K562 (cell line): Measurements from ENCODE around the gene PVALEF. TPM values are rescaled to one million over a fixed set of nuclear protein-coding genes. Genes with fewer than 3 reads are reported as not detected.

Experiments used
- ATAC-seq: fragments of 200-7000 bp; cut with Tn5 transposase; 3 replicates; pipeline ENCODE4 v1.9.1; 2020; ENCODE audit warnings: moderate library complexity
- BruUV-seq: library from RNA; stranded (reverse); fragments of 400-500 nt; replicated peaks from 2 replicates; lab custom pipeline; 2021; lab: Mats Ljungman, UMichigan
- CTCF ChIA-PET: fragments of 300-600 bp; formaldehyde crosslinking; extraction: SDS; loops from one replicate; lab custom pipeline; 2021; ENCODE audit warnings: low intra/inter-chr PET ratio; lab: Yijun Ruan, JAX
- POLR2A ChIA-PET: fragments of 300-600, 350-650 bp; sonication (Branson Sonifier 250); formaldehyde crosslinking; extraction: SDS; loops from one replicate; lab custom pipeline; 2021; ENCODE audit warnings: antibody characterized with exemption, inconsistent platforms; lab: Yijun Ruan, JAX
- DNase-seq, 4 experiments: peaks; one replicate each; pipeline versions ENCODE4 v3.0.0 to v3.0.0-alpha.2; 2011 to 2018; ENCODE audit warnings: low spot score in 3 of 4, mixed read lengths in 3 of 4; ENCODE audit errors: extremely low read depth in 1 of 4
- FAIRE-seq: peaks from 2 replicates; lab custom pipeline; 2011; peaks lifted over from hg19 to GRCh38; lab: Jason Lieb, UNC
- H2AFZ ChIP-seq: 2 replicates; pipeline ENCODE4 v1.6.0; 2011; ENCODE audit warnings: low read depth, low read length, control low read depth, inconsistent platforms
- H3K27ac ChIP-seq: fragments of 200-600 bp; 3 replicates; pipeline ENCODE4 v1.8.0; 2011; ENCODE audit warnings: low read depth, mild to moderate bottlenecking, control low read depth, inconsistent platforms, low read length, moderate library complexity, mixed read lengths; ENCODE audit errors: extremely low read depth
- H3K27me3 ChIP-seq, 2 experiments: fragments of 300-600 bp in 1 of 2; 2 replicates in 1 of 2; 3 replicates in 1 of 2; pipeline versions ENCODE4 v1.6.0 to v1.8.0; 2011; ENCODE audit warnings: inconsistent platforms in 2 of 2, low read length in 2 of 2, mild to moderate bottlenecking in 1 of 2, mixed read lengths in 1 of 2, moderate library complexity in 1 of 2; ENCODE audit not compliant: control insufficient read depth in 2 of 2, insufficient read depth in 2 of 2
- H3K36me3 ChIP-seq: fragments of 300-600 bp; 3 replicates; pipeline ENCODE4 v1.8.0; 2011; ENCODE audit warnings: mild to moderate bottlenecking, low read length, inconsistent platforms; ENCODE audit not compliant: control insufficient read depth, insufficient read depth
- H3K4me1 ChIP-seq, 2 experiments: fragments of 200-600 bp in 1 of 2; replicated peaks in 1 of 2; 2 replicates in 1 of 2; 3 replicates in 1 of 2; pipeline versions ENCODE4 v1.5.1 to v1.8.0; 2011; ENCODE audit warnings: inconsistent platforms in 2 of 2, low read length in 2 of 2, mild to moderate bottlenecking in 1 of 2, mixed read lengths in 1 of 2, moderate library complexity in 1 of 2; ENCODE audit not compliant: control insufficient read depth in 2 of 2, insufficient read depth in 2 of 2
- H3K4me2 ChIP-seq: 2 replicates; pipeline ENCODE4 v1.6.1; 2011; ENCODE audit warnings: low read length, control low read depth, inconsistent platforms, mixed read lengths; ENCODE audit not compliant: insufficient read depth
- H3K4me3 ChIP-seq: fragments of 200-600 bp; sonication (generic), shearing (Covaris generic); 2 replicates; pipeline ENCODE4 v1.5.1; 2016; ENCODE audit warnings: control low read depth, inconsistent platforms
- H3K79me2 ChIP-seq: fragments of 200-600 bp; 3 replicates; pipeline ENCODE4 v1.8.0; 2011; ENCODE audit warnings: low read length, inconsistent platforms; ENCODE audit not compliant: control insufficient read depth, insufficient read depth
- H3K9ac ChIP-seq, 2 experiments: 2 replicates each; pipeline versions ENCODE4 v1.6.0 to v1.6.1; 2011; ENCODE audit warnings: low read depth in 2 of 2, low read length in 2 of 2, control low read depth in 1 of 2, inconsistent platforms in 1 of 2, mild to moderate bottlenecking in 1 of 2, mixed read lengths in 1 of 2; ENCODE audit not compliant: insufficient read depth in 1 of 2
- H3K9me1 ChIP-seq: one replicate; pipeline ENCODE4 v1.6.0; 2011; ENCODE audit warnings: inconsistent platforms, mild to moderate bottlenecking, low read length, moderate library complexity; ENCODE audit not compliant: control insufficient read depth, insufficient read depth
- H3K9me3 ChIP-seq: replicated peaks from 2 replicates; pipeline ENCODE4 v1.5.1; 2011; ENCODE audit warnings: low read depth, low read length, inconsistent platforms; ENCODE audit not compliant: control insufficient read depth, insufficient read depth
- H4K20me1 ChIP-seq: replicated peaks from 2 replicates; pipeline ENCODE4 v1.6.1; 2011; ENCODE audit warnings: low read length, inconsistent platforms, mixed read lengths; ENCODE audit not compliant: control insufficient read depth, insufficient read depth
- ARHGAP35 ChIP-seq: fragments of 450-650 bp; IDR thresholded peaks from 2 replicates; pipeline ENCODE4 v1.6.1; 2018; ENCODE audit not compliant: partially characterized antibody
- FOXP1 ChIP-seq: sonication (generic); formaldehyde crosslinking; IDR thresholded peaks from 2 replicates; pipeline ENCODE4 v1.8.0; 2022; ENCODE audit warnings: mild to moderate bottlenecking, missing genetic modification reagents
- IRF9 ChIP-seq: fragments of 450-650 bp; IDR thresholded peaks from 2 replicates; pipeline ENCODE4 v1.6.1; 2016; ENCODE audit warnings: missing biosample characterization, missing genetic modification characterization
- MBD1 ChIP-seq: fragments of 250-450 bp; sonication (Bioruptor Pico); IDR thresholded peaks from 2 replicates; pipeline ENCODE4 v1.8.0; 2022; ENCODE audit warnings: inconsistent platforms
- MEF2A ChIP-seq: IDR thresholded peaks from 2 replicates; pipeline ENCODE4 v1.6.1; 2011; ENCODE audit warnings: low read depth, mild to moderate bottlenecking, low read length, moderate library complexity; ENCODE audit not compliant: control insufficient read depth
- POU5F1 ChIP-seq: fragments of 150-350 bp; IDR thresholded peaks from 2 replicates; pipeline ENCODE4 v1.6.1; 2014; ENCODE audit warnings: borderline replicate concordance, low read length, low read depth, mild to moderate bottlenecking; ENCODE audit not compliant: partially characterized antibody
- SMAD2 ChIP-seq: fragments of 150-350 bp; IDR thresholded peaks from 2 replicates; pipeline ENCODE4 v1.6.1; 2014; ENCODE audit warnings: low read depth, mild to moderate bottlenecking, low read length
- SRSF1 ChIP-seq: fragments of 200-400 bp; formaldehyde crosslinking; IDR thresholded peaks from 2 replicates; pipeline ENCODE4 v1.6.1; 2017; ENCODE audit warnings: mild to moderate bottlenecking, low read depth, low read length, moderate library complexity
- TRIM28 ChIP-seq: fragments of 450-650 bp; IDR thresholded peaks from 2 replicates; pipeline ENCODE4 v1.6.1; 2017
- U2AF2 ChIP-seq: fragments of 200-400 bp; formaldehyde crosslinking; optimal IDR thresholded peaks from 2 replicates; pipeline ENCODE3; 2017; ENCODE audit warnings: low read depth, mild to moderate bottlenecking, low read length
- ZHX1 ChIP-seq: fragments of 150-350 bp; conservative IDR thresholded peaks from 2 replicates; pipeline ENCODE4 v1.6.1; 2014; ENCODE audit warnings: low read length
- WGBS: fragments of 100-300 bp; shearing (Covaris generic); methylation state at CpG from one replicate; pipeline ENCODE4 v1.1.6; 2016; ENCODE audit warnings: low coverage, mixed read lengths; ENCODE audit not compliant: insufficient coverage; ENCODE audit errors: missing lambda C conversion rate; 5-methylcytosine and 5-hydroxymethylcytosine counted together
- in situ Hi-C: fragments of 300-500 bp; cut with MboI; formaldehyde crosslinking; loops from 4 replicates; pipeline ENCODE4 v1.15.0; 2018; ENCODE audit warnings: inconsistent platforms, mixed read lengths
- intact Hi-C: fragments of 100-400 bp; cut with micrococcal nuclease; formaldehyde crosslinking; loops from 2 replicates; pipeline ENCODE4 v1.14.2; 2022
- polyA plus RNA-seq, 8 experiments: library from polyadenylated mRNA; depleted of rRNA in 4 of 8; stranded (reverse) in 5 of 8; unstranded in 3 of 8; fragments of >200 nt; fragmentation: Nextera tagmentation in 2 of 8; fragmentation: Illumina TruSeq in 1 of 8; extraction: Ambion mirVana in 2 of 8; extraction: Trizol in 1 of 8; gene quantifications; 2 replicates each; pipeline versions ENCODE4 v1.2.1 to v1.2.3, GENCODE V29; 2011 to 2014; ENCODE audit warnings: inconsistent platforms in 1 of 8, missing spikeins in 1 of 8
- total RNA-seq, 7 experiments: library from RNA; depleted of rRNA in 6 of 7; stranded (reverse); fragments of >200 nt in 6 of 7; fragmentation: Illumina TruSeq in 2 of 7; extraction: Trizol in 2 of 7; gene quantifications; 2 replicates each; pipeline versions ENCODE4 v1.2.1 to v1.2.3, GENCODE V29; 2011 to 2021; ENCODE audit warnings: low replicate concordance in 1 of 7

PVALEF gene
- total and polyA plus RNA-seq, 9 of the 15 experiments (the other 6 are each of a cell fraction or from before 2014, with no cell fraction given): not detected

GRCh38 chr17:81157848-81158687 is 7.2 kb upstream of the PVALEF start:
- ChIA-PET CTCF (interaction anchor here (0.7 kb wide), 1 partner anchor 96 kb away, joined by 3 read pairs; no protein-coding TSS in a partner anchor), POLR2A (interaction anchor here (0.6 kb wide), 1 partner anchor 367 kb away, joined by 3 read pairs; no protein-coding TSS in a partner anchor)
- DNase-seq: no peak
- TF ChIP-seq POU5F1 (no peak), U2AF2 (no peak), MEF2A (no peak), ZHX1 (no peak), IRF9 (tag) (no peak), TRIM28 (no peak), MBD1 (CRISPR knock-in tag) (no peak), SRSF1 (no peak), SMAD2 (no peak), ARHGAP35 (no peak), FOXP1 (CRISPR knock-in tag) (no peak)
- peak overlapping the region in 1 of 2 experiments; percentile 50; a peak in 2 of 4 replicates for H3K9ac ChIP-seq
- no peaks in the 10 kb centered on the region for H4K20me1 ChIP-seq
- no peak for ATAC-seq
- FAIRE-seq: no peak
- H3K36me3 ChIP-seq: no peaks in the 10 kb centered on the region
- H3K79me2 ChIP-seq: no peaks in the 10 kb centered on the region
- no TSS peak for BruUV-seq
- peaks cover 36 to 84% of the 10 kb centered on the region in 2 experiments; a peak in 4 of 5 replicates for H3K27me3 ChIP-seq
- H3K4me1 ChIP-seq: peaks cover 4 to 58% of the 10 kb centered on the region in 2 experiments; a peak in 3 of 5 replicates
- in situ Hi-C loops: no loop called here
- no peak overlapping the region for H2AFZ ChIP-seq
- H3K4me3 ChIP-seq: no peak overlapping the region
- no peak overlapping the region for H3K4me2 ChIP-seq
- H3K9me1 ChIP-seq: no peaks in the 10 kb centered on the region
- intact Hi-C loops: no loop called here
- 11% methylated on average over 37 of the region's 39 CpGs for WGBS
- H3K27ac ChIP-seq: no peak overlapping the region
- no peaks in the 10 kb centered on the region for H3K9me3 ChIP-seq
